IPS-18c (cell line): ENCODE data around the gene ZNF653.

Experiments
- H3K4me3 ChIP-seq: 2 replicates; pipeline ENCODE4 v1.7.0; 2013; ENCODE audit warnings: low read depth, mild to moderate bottlenecking, low read length, moderate library complexity; ENCODE audit not compliant: insufficient read depth
- H3K9me3 ChIP-seq: one replicate; pipeline ENCODE4 v1.6.1; 2013; ENCODE audit warnings: mild to moderate bottlenecking, low read length, moderate library complexity; ENCODE audit not compliant: control insufficient read depth, insufficient read depth

The ZNF653 gene

DNA sequence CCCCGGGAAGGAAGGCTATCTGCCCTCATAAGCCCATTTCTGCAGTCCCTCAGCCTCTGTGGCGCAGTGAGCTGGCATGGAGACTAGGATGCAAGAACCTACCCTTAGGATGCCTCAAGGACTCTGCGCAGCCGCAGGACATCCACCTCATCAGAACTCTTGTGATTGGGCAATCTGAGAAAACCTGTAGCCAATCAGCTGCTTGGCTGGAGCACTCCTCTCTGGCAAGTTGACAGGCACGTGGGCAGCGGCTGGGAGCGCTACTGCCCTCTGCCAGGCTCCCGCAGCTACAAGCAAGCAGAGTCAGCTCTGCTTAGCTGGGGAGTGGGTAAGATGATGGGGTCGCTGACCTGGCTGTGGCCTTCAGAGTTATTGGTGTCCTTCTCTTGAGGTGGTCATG is 24.8 kb upstream of the ZNF653 start:
- Histone ChIP-seq H3K9me3 (no peaks in the 10 kb centered on the region), H3K4me3 (no peak overlapping the region)

DNA sequence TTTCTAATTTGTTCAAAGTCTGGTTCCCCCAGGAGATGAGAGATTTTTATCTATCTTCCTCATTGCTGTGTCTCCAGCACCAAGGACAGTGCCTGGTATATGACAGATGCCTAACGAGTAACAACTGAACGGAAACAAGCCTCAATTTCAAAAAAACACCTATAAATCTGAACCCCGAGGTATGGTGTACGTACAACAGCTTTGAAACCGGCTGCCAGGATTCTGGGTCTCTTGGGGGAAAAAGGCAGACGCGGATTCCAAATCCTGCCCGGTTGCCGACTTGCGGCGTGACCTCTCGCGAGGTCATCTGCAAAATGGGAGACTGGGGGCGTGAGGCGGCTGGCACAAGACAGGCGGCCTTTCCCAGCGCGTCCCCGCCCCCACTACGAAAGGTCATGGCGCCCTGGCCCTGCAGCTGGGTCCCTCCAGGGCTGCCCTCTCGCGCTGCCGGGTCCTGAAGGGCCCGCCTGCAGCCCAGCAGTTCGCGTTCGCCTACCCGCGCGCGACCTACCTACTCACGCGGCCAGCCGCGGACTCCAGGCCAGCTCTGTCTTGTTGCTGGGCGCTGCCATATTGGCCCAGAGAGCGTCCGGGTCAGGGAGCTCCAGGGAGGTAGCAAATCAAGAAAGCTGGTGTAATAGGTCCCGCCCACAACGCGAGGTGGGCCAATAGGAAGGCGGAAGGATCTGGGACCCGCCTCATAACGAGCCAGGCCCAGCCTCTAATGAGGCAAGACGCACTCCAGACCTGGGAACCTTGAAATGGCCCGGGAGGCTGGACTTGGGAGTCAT is 23.1 kb upstream of the ZNF653 start, which contains the start of gene ECSIT:
Gene ECSIT, minus strand, starts transcription at position 584 of the 791 bp plus-strand sequence. CDS start 9,964 bp downstream, outside the sequence.
- Histone ChIP-seq H3K9me3 (no peaks in the 10 kb centered on the region), H3K4me3 (peak within 1 kb of the TSS; percentile 87)

DNA sequence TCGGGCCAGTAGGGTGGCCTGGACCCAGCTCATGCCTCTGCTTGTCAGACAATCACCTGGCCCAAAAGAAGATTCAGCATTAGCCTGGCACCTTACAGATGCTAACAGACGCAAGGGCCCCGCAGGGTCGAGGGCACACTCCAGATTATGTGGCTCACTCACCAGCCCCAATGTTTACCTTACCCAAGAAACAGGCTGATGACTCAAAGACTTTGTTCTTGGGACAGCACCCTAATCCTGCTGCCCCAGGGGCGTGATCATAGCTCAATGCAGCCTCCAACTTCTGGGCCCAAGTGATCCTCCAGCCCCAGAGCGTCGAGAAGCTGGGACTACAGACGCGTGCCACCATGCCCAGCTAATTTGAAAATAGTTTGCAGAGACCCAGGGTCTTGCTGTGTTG is 13.5 kb upstream of the ZNF653 start:
- Histone ChIP-seq H3K4me3 (no peak overlapping the region), H3K9me3 (no peaks in the 10 kb centered on the region)

DNA sequence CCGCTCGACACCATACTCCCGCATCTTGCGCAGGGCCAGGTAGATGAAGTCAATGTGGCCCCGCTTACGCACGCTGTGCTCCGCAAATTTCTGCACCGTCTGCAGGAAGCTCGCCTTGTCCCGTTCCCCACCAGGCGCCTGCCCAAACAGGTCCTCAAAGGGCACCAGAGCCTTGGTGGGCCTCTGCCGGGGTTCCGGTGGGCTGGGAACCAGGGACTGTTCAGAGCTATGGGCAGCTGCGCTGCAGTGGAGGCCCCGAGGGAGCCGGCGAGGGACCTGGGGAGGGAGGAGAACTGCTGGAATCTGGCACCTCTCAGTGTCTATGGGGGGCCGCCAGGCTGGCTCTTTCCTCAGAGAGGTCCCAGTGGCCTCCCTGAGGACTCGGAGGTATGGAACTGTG is 8.3 kb upstream of the ZNF653 start:
- H3K9me3 ChIP-seq = no peaks in the 10 kb centered on the region
- H3K4me3 ChIP-seq = no peak overlapping the region

DNA sequence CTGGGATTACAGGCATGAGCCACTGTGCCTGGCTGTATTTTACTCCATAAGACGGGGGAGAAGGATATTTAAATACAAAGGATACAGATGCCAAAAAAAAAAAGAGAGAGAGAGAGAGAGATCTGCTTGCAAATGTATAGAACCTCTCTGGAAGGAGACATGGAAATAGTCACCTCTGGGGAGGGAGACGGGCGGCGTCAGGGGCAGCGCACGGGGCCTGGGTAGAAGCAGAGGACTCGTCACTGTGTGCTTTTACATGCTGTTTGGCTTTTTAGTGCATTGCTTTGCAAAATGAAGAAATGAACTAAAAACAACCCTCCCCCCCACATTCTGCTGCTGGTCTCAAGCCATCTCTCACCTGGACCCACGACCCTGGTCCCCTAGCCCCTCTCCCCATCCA is 4.8 kb upstream of the ZNF653 start:
- H3K9me3 ChIP-seq = no peaks in the 10 kb centered on the region
- H3K4me3 ChIP-seq = no peak overlapping the region

- H3K4me3 ChIP-seq = no peak overlapping the region
- no peaks in the 10 kb centered on the region for H3K9me3 ChIP-seq
These were observed 1.9 kb upstream of the ZNF653 start for GRCh38 chr19:11507370-11508078.

DNA sequence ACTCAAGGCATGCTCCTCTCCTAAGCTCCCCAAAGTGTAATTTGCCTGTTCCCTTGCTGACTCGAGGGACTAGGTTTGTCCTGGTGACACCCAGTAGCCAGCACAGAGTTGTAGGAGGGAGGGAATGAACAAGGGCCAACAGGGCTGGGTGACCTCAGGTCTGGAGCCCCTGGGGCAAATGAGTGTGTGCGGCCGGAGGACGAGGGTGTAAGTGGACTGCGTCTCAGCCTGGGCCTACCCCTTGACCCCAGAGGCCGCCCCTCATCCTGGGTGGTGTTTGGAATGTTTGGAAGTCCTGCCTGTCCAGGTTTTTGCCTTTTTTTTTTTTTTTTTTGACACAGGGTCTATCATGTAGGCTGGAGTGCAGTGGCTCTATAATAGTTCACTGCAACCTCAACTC is 1.3 kb upstream of the ZNF653 start:
- no peak overlapping the region for H3K4me3 ChIP-seq
- H3K9me3 ChIP-seq = no peaks in the 10 kb centered on the region

DNA sequence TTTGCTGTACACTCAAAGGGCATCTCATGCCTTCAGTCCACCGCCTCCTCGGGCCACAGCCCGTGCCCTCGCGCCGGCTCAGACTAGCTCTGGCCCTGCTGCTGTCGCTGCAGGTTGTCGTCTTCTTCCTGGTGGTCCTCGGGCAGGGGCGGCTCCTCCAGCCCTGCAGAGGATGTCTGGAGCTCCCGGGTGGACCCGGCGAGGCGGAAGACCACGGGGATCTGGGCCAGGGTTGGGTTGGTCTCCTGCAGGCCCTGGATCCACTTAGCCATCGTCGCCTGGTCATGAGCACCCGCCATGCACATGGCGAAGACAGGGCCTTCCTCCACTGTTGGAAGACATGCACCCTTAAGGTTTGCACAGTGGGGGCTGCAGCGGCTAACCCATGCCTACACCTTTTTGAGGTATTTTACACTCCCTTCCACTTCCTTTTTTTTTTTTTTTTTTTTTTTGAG is 489 bp upstream of the ZNF653 start:
- H3K4me3 ChIP-seq = peak overlapping the region; percentile 95

DNA sequence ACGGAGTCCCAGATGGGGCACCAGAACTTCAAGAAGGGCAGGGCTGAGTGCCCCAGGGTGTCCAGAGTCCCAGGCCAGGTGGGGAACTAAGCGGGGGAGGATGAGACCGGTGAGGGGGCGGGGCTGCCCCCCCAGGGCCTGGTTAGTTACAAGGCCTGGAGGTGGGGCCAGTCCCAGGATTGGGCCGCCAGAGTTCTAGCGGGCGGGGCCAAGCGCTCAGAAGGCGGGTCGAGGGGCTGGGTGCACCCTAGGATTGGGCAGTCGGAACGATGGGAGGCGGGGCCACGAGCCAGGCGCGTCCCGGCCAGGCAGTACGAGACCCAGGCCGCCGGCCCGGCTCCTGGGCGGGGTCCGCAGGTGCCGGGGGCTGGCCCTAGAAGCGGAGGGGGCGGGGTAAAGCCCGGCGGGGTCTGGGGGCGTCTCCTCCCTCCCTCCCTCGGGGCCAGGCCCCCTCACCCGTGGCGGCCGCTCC is 571 bp downstream of the ZNF653 start:
- H3K4me3 ChIP-seq = peak overlapping the region; percentile 95
- no peaks in the 10 kb centered on the region for H3K9me3 ChIP-seq

More for the DNA sequence above, 489 bp upstream of the ZNF653 start:
- no peaks in the 10 kb centered on the region for H3K9me3 ChIP-seq

DNA sequence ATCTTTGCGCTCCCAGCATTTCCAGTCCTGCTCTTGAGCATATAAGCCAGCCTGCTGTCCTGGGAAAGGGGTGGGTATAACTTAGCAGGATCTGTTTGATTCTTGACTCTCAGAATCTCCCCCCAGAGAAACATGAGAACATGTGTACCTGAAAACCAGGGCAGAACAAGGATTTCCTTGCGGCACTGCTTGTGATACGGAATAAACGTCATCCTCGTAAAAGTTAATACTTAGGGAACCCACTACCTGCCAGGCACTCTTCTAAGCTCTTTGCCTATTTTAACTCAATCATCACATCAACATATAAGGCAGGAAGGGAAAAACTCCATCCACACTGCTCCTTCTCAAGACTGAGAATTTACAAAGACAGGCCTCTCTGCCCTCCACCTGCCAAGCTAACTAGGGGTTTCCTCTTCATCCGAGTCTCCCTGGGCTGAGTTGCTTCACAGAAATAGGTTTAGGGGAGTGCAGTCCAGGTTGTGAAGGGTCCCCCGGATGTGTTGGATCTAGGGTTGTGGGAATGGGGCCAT is 1.1 kb downstream of the ZNF653 start:
- peak overlapping the region; percentile 58 for H3K4me3 ChIP-seq
- no peaks in the 10 kb centered on the region for H3K9me3 ChIP-seq

- no peaks in the 10 kb centered on the region for H3K9me3 ChIP-seq
- no peak overlapping the region for H3K4me3 ChIP-seq
These were observed 5.7 kb downstream of the ZNF653 start for GRCh38 chr19:11499890-11500420.

- Histone ChIP-seq H3K9me3 (no peaks in the 10 kb centered on the region), H3K4me3 (no peak overlapping the region)
These were observed 6.4 kb downstream of the ZNF653 start for GRCh38 chr19:11499220-11499726.

DNA sequence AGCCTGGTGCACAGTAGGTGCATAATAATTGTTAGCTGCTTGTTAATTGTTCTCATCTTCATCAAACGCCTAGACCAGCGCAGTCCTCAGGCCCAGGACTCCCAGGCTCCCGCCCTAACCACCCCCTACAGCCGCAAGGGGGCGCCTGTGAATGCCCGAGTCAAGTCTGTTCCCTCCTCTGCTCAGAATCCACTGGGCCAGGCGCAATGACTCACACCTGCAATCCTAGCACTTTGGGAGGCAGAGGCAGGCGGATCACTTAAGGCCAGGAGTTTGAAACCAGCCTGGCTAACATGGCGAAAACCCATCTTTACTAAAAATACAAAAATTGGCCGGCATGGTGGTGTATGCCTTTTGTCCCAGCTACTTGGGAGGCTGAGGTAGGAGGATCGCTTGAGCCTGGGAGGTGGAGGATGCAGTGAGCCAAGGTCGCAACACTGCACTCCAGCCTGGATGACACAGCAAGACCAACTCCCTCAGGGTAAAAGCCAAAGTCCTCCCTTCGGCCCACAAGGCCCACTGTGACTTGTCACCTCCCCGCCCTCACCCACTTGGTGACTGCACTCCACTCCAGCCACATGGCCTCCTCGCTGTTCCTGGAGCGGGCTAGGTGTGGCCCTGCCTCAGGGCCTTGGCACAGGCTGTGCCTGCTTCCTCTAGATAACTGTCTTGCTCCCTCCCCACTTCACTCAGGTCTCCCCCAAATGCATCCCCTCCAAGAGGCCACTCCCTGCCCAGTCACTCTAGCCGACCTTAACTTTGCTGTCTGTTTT is 9.1 kb downstream of the ZNF653 start:
- Histone ChIP-seq H3K9me3 (no peaks in the 10 kb centered on the region), H3K4me3 (no peak overlapping the region)

- H3K9me3 ChIP-seq = no peaks in the 10 kb centered on the region
These were observed 9.8 kb downstream of the ZNF653 start for GRCh38 chr19:11495885-11496284.

GRCh38 chr19:11495481-11495880 is 10.2 kb downstream of the ZNF653 start:
- Histone ChIP-seq H3K4me3 (no peak overlapping the region), H3K9me3 (no peaks in the 10 kb centered on the region)

More at GRCh38 chr19:11495885-11496284, 9.8 kb downstream of the ZNF653 start:
- H3K4me3 ChIP-seq = no peak overlapping the region

GRCh38 chr19:11494634-11495285 is 10.9 kb downstream of the ZNF653 start:
- no peak overlapping the region for H3K4me3 ChIP-seq
- no peaks in the 10 kb centered on the region for H3K9me3 ChIP-seq
